BLaER1 (cell line): ENCODE data around the gene HHAT.
A peak's percentile ranks its signal among the peaks of the same experiment; 100 is the strongest.

ENCODE experiments used
- H3K27ac ChIP-seq: shearing (Covaris generic); formaldehyde crosslinking; 2 replicates; pipeline ENCODE4 v1.8.1; 2022
- H3K27me3 ChIP-seq: shearing (Covaris generic); formaldehyde crosslinking; 2 replicates; pipeline ENCODE4 v1.8.1; 2022
- H3K36me3 ChIP-seq: shearing (Covaris generic); formaldehyde crosslinking; 2 replicates; pipeline ENCODE4 v1.8.1; 2022
- H3K4me1 ChIP-seq: shearing (Covaris generic); formaldehyde crosslinking; 2 replicates; pipeline ENCODE4 v1.8.1; 2022
- H3K4me2 ChIP-seq: shearing (Covaris generic); formaldehyde crosslinking; 2 replicates; pipeline ENCODE4 v1.8.1; 2022
- H3K4me3 ChIP-seq: shearing (Covaris generic); formaldehyde crosslinking; 2 replicates; pipeline ENCODE4 v1.8.1; 2022
- H3K9ac ChIP-seq: shearing (Covaris generic); formaldehyde crosslinking; 2 replicates; pipeline ENCODE4 v1.8.1; 2022
- H3K9me3 ChIP-seq: shearing (Covaris generic); formaldehyde crosslinking; 2 replicates; pipeline ENCODE4 v1.8.1; 2022
- H4K20me1 ChIP-seq: shearing (Covaris generic); formaldehyde crosslinking; 2 replicates; pipeline ENCODE4 v1.8.1; 2022
- Cebpa-rat ChIP-seq: shearing (Covaris generic); IDR thresholded peaks from 2 replicates; pipeline ENCODE4 v1.8.1; 2022

The HHAT gene

DNA sequence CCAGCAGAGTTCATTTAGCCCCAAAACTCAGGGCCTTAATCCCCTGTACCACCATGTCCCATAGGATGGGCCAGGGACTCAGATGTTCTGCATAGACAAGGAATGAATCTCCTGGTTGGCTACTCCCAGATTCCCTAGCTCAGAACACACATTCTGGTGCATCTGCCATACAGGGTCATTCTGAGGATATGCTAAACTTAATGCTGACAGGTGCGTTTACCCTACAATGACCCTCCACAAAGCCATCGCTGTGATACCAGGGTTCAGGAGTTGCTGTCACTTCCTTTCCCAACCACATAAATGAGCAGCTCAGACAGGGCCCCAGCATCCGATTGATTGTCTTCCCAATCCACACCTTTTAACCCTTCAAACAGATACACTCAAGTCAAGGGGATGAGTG, 32.0 kb upstream of the HHAT start:
- no peak for TF ChIP-seq Cebpa-rat
- H3K27ac ChIP-seq, result no peak overlapping the region

DNA sequence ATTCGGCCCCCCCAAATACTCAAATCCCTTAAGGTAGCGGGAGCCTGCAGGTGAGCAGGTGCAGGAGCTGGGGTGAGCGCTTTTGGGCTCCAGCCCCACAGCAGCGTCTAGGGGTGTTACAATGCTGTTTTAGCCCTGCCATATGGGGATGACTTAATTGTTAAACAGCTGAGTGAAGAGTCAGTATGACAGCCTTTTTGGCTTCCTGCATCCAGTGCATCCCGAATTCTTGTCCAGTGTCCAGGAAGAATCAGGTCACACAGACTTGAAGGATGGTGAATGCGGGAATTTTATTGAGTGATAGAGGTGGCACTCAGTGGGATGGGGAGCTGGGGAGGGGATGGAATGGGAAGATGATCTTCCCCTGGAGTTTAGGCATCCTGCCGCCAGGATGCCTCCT, 30.4 kb upstream of the HHAT start:
- Histone ChIP-seq H3K27me3 (peaks cover 13% of the 10 kb centered on the region), H3K27ac (no peak overlapping the region), H3K4me3 (no peak overlapping the region), H3K4me1 (no peaks in the 10 kb centered on the region), H4K20me1 (no peaks in the 10 kb centered on the region), H3K9me3 (no peaks in the 10 kb centered on the region), H3K36me3 (no peaks in the 10 kb centered on the region), H3K4me2 (no peak overlapping the region), H3K9ac (no peak overlapping the region)
- TF ChIP-seq Cebpa-rat, result no peak

More for the DNA sequence above, 32.0 kb upstream of the HHAT start:
- Histone ChIP-seq H3K4me3 (no peak overlapping the region), H3K4me2 (no peak overlapping the region), H3K4me1 (no peaks in the 10 kb centered on the region), H3K36me3 (no peaks in the 10 kb centered on the region), H3K9ac (no peak overlapping the region), H3K27me3 (peaks cover 29% of the 10 kb centered on the region), H3K9me3 (no peaks in the 10 kb centered on the region), H4K20me1 (no peaks in the 10 kb centered on the region)

GRCh38 chr1:210298936-210299335, 29.8 kb upstream of the HHAT start:
- Histone ChIP-seq H3K4me1 (no peaks in the 10 kb centered on the region), H4K20me1 (no peaks in the 10 kb centered on the region), H3K4me3 (no peak overlapping the region), H3K9ac (no peak overlapping the region), H3K9me3 (no peaks in the 10 kb centered on the region), H3K36me3 (no peaks in the 10 kb centered on the region), H3K27ac (no peak overlapping the region), H3K27me3 (peaks cover 8% of the 10 kb centered on the region; the same call in 1 of the 2 replicates), H3K4me2 (no peak overlapping the region)
- TF ChIP-seq Cebpa-rat, result no peak

DNA sequence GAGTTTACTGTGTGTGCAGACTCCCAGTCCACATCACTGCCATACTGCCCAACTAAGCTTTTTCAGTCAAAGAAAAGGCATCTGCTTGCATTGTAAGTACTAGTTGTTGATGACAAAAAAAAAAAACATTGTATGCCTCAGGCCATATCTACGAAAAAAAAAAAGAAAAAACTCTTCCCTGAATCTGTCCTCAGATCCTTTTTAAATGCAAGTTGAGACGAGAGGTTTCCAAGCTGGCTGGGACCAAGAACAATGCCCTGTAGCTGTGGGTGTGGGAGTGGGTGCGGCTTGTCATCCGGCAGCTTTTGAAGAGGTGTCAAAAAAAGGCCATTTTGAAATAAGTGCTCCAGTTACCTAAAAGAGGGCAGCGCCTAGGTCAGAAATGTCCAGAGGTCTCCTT, 29.2 kb upstream of the HHAT start:
- Histone ChIP-seq H3K36me3 (no peaks in the 10 kb centered on the region), H3K27ac (no peak overlapping the region), H4K20me1 (no peaks in the 10 kb centered on the region), H3K4me3 (no peak overlapping the region), H3K9ac (no peak overlapping the region), H3K4me1 (no peaks in the 10 kb centered on the region), H3K4me2 (no peak overlapping the region), H3K27me3 (peaks cover 5% of the 10 kb centered on the region; the same call in 1 of the 2 replicates), H3K9me3 (no peaks in the 10 kb centered on the region)
- TF ChIP-seq Cebpa-rat, result no peak

DNA sequence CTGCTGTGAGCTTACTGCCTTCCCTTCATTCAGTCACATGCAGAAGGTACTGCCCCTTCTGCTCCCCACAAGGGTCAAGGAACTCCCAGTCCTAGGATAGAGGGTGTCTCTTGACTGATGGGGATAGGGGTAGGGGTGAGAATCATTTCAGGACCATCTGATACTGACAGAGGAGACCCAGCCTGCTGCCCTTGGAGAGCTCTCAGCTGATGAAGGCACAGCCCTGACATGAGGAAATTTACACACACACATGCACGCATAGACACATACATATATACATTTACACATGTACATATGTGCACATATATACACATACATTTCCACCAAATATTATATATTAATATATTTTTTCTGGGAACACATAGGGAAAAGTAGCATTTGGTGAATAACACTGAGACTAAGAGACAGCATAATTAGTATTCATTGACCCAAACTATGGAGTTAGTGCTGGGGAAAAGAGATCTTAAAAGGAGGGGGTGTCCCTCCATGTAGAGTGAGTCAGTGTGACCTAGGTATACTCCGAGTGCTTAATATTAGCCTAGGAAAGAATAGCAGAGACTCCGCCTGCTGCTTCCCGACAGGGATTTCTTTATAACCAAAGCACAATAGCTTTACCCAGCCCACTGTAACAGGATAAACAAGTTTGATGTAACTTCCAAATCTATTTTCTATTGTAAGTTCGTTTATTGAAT, 27.6 kb upstream of the HHAT start:
- Histone ChIP-seq H3K4me3 (no peak overlapping the region), H3K27ac (no peak overlapping the region), H3K4me1 (no peaks in the 10 kb centered on the region), H3K36me3 (no peaks in the 10 kb centered on the region), H3K4me2 (no peak overlapping the region), H3K27me3 (no peaks in the 10 kb centered on the region), H4K20me1 (no peaks in the 10 kb centered on the region), H3K9ac (no peak overlapping the region), H3K9me3 (no peaks in the 10 kb centered on the region)
- TF ChIP-seq Cebpa-rat, result no peak

DNA sequence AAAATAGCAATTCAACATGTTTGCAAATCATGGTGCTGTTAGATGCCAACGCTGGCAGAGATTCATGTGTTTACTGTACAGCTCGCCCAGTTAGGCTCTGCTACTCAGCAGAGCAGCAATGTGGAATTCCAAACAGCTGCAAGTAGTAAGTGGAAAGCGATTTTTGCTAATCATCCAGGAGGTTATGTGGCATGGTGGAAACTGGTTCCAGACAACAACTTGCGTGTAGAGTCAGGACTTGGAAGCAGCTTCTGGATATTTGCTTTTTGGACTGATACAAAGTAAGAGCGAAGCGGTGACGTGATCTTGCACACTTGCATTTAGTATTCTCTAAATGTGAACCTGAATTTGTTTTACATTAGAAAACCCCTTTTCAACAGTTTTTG, 27.1 kb upstream of the HHAT start:
- Histone ChIP-seq H3K9me3 (no peaks in the 10 kb centered on the region), H3K4me3 (no peak overlapping the region), H4K20me1 (no peaks in the 10 kb centered on the region), H3K27me3 (no peaks in the 10 kb centered on the region), H3K4me2 (no peak overlapping the region), H3K27ac (no peak overlapping the region), H3K9ac (no peak overlapping the region), H3K36me3 (no peaks in the 10 kb centered on the region), H3K4me1 (no peaks in the 10 kb centered on the region)
- no peak for TF ChIP-seq Cebpa-rat

- H3K27me3 ChIP-seq, result no peaks in the 10 kb centered on the region
- TF ChIP-seq Cebpa-rat, result no peak
- H4K20me1 ChIP-seq, result no peaks in the 10 kb centered on the region
- no peak overlapping the region for H3K9ac ChIP-seq
- H3K36me3 ChIP-seq, result no peaks in the 10 kb centered on the region
- no peaks in the 10 kb centered on the region for H3K9me3 ChIP-seq
- H3K27ac ChIP-seq, result no peak overlapping the region
- H3K4me2 ChIP-seq, result no peak overlapping the region
- H3K4me3 ChIP-seq, result no peak overlapping the region
- no peaks in the 10 kb centered on the region for H3K4me1 ChIP-seq
Measured at GRCh38 chr1:210302501-210302900, 26.2 kb upstream of the HHAT start.

GRCh38 chr1:210303391-210303790, 25.3 kb upstream of the HHAT start:
- H3K4me2 ChIP-seq, result no peak overlapping the region
- no peak for TF ChIP-seq Cebpa-rat

GRCh38 chr1:210310562-210311153, 18.0 kb upstream of the HHAT start:
- H3K9me3 ChIP-seq, result no peaks in the 10 kb centered on the region
- no peaks in the 10 kb centered on the region for H3K27me3 ChIP-seq
- H3K4me3 ChIP-seq, result no peak overlapping the region

More at GRCh38 chr1:210303391-210303790, 25.3 kb upstream of the HHAT start:
- Histone ChIP-seq H3K27me3 (no peaks in the 10 kb centered on the region), H3K9me3 (no peaks in the 10 kb centered on the region), H3K4me1 (no peaks in the 10 kb centered on the region), H4K20me1 (no peaks in the 10 kb centered on the region), H3K4me3 (no peak overlapping the region), H3K36me3 (no peaks in the 10 kb centered on the region), H3K27ac (no peak overlapping the region), H3K9ac (no peak overlapping the region)

DNA sequence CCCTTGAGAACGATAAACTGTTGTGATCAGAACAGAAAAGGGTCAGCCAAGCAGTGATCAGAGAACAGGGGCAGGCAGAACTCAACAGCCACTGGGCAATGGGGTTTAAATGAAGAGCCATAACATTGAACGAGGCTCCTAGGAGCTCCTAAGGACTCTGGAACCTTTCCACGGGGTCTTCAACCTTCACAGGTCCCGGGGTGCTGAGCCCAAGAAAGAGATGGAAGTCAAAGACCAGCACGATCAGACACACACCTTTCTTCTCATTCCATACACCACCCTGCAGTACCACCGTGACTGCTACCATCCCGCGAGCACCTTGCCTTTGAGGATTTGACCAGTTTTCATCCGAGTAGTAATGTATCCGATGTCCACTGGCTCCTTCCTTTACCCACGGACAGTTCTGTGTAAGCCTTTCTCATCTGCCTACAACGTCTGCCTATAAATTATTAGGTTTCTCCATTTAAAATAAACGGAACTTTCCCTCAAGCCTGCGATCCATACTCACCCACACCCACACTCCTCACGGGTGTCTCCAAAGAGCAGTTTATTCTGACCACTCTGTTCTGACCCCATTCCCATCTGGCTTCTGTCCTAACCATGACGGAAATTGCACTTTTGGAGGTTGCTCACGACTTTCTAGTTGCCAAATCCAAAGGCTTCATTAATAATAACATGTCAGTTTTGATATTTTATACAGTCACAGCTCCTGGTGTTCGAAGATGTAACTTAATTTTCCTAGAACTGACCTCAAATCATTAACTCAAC, 16.8 kb upstream of the HHAT start:
- no peak overlapping the region for H3K27ac ChIP-seq
- H3K4me1 ChIP-seq, result no peaks in the 10 kb centered on the region
- no peaks in the 10 kb centered on the region for H3K27me3 ChIP-seq
- H3K4me3 ChIP-seq, result peak overlapping the region; percentile 66
- no peaks in the 10 kb centered on the region for H4K20me1 ChIP-seq
- no peaks in the 10 kb centered on the region for H3K36me3 ChIP-seq
- H3K4me2 ChIP-seq, result peak overlapping the region; percentile 87
- H3K9ac ChIP-seq, result peak overlapping the region; percentile 71
- TF ChIP-seq Cebpa-rat, result no peak
- H3K9me3 ChIP-seq, result no peaks in the 10 kb centered on the region

More at GRCh38 chr1:210310562-210311153, 18.0 kb upstream of the HHAT start:
- Histone ChIP-seq H3K36me3 (no peaks in the 10 kb centered on the region), H3K9ac (no peak overlapping the region), H3K27ac (no peak overlapping the region), H3K4me1 (no peaks in the 10 kb centered on the region), H3K4me2 (peak overlapping the region; percentile 87), H4K20me1 (no peaks in the 10 kb centered on the region)
- TF ChIP-seq Cebpa-rat, result no peak
